KG1 (cell line): ENCODE results near the gene CNDP1.

Source experiments
- DNase-seq: peaks from one replicate; lab custom pipeline; 2025; lab: John Stamatoyannopoulos, UW

The CNDP1 gene

DNA sequence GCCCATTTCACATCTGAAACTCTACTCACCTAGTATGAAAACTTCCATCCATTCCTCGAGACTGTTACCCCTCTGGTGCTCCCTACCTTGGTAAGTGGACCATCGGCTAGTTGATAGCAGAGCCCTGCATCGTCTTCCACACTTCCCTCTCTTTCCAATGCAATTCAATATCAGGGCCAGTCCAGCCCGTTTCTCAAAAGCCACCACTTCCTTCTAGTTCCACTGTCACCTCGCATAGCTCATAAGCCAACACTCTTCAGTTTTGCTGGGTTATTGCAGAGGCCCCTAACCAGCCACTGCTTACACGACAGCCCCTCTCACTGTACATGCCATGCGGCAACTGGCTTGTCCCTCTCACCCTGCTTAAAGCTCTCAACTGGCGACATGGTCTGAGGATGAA is 53.1 kb downstream of the CNDP1 start:
- no peak for DNase-seq

DNA sequence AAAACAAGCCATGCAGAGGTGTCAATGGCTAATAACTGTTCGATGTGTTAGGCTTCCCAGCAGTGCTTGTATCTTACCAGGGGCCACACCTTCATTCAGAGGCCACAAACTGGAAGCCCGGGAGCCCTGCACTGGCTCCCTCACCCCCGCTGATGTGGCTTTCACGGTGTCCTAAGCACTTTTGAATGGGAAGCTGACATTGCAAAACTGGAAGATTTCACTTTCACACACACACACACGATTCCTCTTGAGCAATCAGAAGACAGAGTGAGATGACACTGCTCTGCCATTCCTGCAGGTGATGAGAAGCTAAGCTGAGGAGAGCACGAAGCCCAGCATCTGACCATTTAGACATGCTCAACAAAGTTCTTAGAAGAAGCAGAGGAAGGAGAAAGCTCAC is 54.7 kb downstream of the CNDP1 start:
- no peak for DNase-seq

DNA sequence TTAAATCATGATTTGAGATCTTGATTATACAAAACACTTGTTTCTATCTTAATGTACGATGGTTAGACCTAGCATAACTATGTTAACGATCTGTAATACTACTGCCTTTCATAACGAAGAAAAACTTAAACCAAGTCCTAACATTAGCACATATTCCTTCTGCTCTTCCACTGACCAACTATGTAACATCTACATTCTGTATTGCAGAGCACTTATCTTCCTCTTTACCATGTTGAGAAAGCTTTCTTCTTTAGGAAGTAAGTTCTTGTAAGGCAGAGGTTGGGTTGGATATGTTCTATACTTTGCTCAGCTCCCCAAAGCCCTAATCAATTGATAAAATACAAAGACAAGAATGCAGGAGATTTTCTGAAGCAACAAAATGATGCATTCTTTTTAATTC is 55.5 kb downstream of the CNDP1 start:
- DNase-seq, result no peak

DNA sequence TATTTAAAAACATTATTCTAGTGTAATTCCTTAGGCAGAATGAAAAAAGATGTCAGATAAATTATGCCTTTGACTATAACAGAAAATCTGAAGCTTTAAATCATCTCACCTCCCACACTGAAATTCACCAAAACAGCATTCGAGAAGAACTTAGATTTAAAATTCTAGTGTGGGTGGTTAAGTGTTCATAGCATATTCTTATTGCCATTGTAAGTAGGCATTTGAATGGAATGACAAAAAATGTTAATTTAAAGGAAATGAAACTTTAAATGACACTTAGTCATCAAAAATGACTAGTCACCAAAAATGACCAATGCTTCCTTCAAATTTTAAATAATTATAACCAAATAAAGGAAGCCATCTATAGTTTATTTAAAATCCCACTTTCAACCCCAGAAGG is 56.4 kb downstream of the CNDP1 start:
- no peak for DNase-seq

DNA sequence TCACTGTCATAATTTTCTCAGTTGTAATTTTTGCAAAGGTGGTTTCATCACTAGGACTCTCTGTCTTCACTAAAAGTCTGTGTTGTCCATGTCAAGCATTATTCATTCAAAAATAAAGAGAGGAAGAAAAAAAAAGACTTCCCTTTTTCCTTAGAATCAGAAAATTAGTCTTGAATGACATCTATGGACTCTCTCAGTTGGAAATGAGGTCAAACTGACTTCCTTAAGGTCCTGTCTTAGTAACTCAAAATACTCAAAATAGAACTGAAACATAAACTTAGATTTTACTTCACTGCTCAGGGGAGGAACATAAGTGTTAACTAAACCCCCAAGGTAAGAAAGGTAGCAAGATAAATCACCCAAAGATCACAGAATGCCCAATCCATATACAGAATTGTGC is 61.1 kb downstream of the CNDP1 start:
- DNase-seq, result no peak

DNA sequence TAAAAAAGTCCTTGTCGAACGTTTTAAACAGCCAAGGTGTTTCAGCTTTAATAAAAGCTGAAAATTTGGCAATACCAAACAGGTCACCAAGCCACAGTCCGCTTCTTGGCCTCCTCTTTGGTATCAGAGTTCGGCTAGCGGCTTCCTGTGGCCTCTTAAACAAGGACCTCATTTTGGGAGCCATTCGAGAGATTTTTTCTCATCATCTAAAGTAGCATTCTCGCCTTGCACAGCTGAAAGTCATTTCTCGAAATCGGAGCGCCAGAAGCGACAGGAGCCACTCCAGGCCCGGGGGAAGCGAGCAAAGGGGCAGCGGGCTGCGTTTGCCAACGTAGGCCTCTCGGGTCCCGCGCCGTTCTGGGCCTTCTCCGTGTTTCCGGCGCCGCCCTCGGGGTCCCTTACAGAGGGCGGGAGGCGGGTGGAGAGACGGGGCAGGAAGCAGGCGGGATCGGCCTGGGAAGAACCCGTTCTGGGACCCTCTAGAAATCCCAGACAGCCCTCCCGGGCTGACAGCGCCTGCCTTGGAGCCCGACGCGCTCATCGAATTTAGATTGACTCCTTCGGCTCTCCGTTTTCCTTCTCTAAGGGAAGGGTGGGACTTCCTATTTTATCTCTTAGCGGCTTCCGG is 62.8 kb downstream of the CNDP1 start:
- peak; percentile 39 for DNase-seq

DNA sequence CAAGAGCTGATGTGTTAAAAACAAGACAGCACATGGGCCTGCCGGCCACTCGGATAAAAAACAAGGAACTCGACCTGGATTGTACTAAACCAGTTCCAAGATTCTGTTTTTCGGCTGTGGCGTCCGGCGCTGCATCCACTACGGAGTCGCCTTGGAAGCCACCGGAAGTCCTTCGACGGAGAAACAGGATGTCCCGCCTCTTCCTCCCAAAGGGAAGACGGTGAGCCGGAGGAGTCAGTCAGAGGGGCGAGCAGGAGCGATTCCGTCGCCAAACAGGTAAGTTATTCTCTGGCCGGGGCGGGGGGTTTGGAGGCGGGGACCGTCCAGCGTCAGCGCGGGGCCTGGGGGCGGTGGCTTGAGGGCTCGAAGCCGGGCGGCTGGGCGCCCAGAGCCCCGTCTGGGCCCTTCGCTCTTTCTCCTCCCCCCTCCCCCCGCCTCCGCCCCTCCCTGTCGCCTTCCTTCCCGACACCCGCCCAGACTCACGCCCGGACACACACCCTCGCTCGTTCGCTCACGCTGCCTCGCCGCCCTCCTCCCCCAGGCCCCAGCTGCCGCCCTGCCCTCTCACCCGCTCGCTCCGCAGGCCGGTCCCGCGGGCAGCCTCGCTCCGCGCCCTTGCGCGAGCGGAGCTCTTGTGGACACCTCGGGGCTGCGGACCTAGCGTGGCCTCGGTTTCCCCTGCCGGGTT is 63.5 kb downstream of the CNDP1 start, which contains the start of gene ZNF407:
Gene ZNF407 (plus strand): TSS at position 209 of the 688 bp plus-strand sequence. CDS start 33,150 bp downstream, outside the sequence.
- peak; percentile 87 for DNase-seq

DNA sequence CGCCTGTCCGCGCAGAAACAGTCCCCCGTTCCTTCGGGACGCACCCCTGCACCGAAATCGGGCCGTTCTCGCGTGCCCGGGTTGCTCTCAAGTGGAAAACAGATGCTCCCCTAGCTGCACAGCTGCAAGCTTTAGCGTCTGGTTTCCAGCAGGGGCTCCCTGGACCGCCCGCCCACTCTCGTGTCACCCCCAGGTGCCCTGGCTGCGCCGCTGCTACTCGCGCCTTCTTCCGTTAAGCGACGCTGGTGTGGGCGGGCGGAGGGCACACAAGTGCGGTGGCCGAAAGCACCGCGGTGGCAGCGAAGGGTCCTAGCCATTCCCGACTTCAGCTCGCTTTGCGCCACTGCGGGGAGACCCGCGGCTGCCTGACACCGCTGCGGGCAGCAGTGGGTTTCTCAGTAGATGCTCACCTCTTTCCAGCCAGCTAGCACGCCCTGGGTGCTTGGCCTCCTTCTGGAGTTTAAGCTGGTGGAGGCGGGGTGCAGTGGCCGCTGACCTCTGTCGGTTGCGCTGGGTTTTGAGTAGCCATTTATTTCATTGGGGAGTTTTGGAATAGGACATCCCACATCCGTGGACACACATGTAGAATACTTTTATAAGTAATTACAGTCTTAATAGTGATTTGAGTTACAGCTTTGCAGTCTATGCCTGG is 64.2 kb downstream of the CNDP1 start:
- peak; percentile 62 for DNase-seq

DNA sequence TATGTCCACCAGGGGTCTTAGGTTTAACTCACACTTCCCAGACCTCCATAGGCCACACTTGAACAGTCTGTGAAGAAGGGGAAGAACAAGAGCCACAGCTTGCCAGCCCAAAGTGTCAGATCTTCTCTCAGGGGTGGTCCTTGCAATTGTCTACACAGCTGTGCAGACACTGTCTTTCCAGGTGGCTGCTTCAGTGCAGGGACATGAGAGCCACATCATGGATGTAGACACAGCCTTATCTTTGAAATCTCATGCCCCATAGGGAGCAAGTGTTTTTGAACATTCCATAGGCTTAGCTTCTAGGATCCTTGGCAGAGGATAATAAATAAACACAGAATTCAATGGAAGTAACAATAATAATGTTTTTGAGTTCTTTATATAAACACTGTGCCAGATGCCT is 70.1 kb downstream of the CNDP1 start:
- no peak for DNase-seq

DNA sequence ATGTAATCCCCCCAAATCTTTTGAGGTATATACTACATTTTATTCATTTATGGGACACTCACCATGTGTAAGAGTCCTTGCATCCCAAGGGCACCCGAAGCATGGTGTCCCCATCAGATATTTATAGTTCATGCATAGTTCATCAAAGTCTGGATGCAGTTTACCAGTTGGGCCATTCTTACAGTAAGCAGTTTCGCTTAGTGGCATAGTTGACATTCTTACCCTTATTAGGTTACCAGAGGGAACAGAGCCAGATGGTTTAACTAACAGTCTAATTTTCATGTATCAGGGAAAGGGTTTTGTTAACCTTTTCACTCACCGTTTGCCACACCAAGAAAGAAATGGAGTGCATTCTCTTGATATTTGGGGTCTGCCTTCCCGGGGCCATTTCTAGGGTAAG is 70.5 kb downstream of the CNDP1 start:
- no peak for DNase-seq

DNA sequence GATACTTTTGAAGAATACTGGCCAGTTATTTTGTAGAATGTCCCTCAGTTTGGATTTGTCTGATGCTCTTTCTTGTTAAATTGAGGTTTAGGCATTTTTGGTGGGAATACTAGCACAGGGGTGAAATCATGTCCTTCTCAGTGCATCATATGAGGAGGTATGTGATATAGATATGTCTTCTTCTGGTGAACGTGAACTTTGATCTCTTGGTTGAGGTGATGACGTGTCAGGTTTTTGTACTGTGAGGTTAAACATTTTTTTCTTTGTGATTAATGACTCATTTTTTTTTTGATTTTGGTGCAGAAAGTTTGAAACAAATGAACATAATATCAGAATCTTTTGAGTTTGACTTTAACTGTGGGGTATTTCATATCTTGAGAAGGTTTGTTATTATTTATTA is 74.4 kb downstream of the CNDP1 start:
- no peak for DNase-seq

DNA sequence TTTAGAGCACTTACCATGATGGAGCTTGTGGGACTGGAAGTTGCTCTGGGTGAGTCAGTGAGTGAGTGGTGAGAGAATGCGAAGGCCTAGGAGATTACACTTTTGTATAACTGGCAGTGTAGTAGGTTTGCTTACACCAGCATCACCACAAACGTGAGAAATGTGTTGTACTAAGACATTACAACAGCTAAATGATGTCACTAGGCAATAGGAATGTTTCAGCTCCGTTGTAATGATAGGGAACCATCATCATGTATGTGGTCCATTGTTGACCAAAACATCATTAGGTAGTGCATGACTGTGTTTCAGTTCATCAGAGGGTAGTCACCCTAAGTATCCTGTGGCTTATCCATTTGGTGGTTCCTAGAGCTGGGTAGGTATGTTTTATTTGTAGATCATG is 75.2 kb downstream of the CNDP1 start:
- DNase-seq, result no peak

DNA sequence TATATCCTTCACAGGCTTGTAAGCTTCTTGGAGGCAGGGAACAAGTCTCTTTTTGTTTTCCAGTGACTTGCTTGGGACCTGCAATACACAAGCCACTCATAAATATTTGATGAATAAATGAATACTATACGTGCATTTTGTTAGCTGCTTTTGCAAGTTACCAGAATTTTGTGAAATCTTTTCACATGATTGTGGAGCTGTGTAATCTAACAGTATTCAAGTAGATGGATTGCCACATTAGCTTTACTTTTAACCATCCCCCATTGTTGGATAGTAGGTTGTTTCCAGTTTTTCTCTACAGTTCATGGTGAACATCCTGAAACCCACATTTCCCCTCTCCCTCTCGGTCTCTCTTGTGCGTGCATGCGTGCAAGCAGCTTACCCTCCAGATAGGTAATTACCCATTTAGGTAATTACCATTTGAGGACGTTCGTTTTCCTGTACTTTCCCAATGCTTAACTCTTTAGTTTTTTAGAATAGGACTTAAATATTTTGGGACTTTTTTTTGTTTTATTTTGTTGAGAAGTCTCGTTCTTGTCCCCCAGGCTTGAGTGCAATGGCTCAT is 75.8 kb downstream of the CNDP1 start:
- DNase-seq, result no peak

DNA sequence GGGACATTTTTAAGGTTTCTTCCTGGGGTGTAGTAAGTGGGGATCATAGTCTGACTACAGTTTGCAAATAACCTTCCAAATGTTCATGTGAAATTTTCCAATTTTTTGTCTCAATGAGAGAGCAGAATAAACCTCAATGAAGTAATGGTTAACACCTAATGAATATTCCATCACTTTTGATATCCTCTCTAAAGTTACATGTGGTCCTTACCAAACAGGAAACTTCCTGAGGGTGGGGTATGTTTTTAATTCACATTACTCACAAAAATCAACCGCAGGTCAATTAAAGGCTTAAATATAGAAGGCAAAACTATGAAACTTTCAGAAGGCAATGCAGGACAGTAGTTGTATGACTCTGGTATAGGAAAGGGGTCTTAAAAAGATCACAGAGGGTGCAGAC is 76.6 kb downstream of the CNDP1 start:
- DNase-seq, result no peak

DNA sequence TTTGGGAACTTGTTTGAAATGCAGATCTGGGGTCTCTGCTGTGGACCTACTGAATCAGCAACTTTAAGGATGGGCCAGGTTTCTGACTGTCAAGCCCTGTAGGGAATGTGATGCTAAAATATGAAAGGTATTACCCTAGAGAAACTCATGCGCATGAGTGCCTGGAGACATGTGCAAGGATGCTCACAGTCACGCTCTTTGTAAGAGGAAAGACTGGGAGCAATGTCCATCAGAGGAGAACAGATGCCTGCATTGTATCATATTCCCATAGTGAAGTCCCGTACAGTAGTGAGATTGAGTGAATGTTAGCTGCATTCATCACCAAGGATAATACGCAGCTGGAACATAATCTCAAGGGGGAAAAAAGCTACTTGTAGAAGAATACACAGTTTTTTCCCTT is 77.5 kb downstream of the CNDP1 start:
- DNase-seq, result no peak

DNA sequence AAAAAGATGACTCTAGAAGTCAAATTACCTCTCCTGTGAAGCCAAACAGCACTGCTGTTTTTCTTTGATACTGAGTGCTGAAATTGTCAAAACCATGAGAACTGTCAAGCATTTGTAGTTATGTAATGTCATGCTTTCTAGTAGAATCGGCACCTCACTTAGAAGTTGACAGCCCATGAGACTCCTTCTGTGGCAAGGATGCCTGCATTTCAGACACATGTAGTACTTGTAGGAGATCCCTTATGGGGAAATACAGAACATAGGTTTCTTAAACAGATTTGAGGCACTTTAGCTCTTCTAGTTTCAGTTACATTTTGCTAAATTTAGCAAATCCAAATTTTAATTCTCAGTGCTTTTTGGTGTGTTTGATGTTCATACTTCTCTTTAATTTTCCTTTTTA is 79.1 kb downstream of the CNDP1 start:
- no peak for DNase-seq

DNA sequence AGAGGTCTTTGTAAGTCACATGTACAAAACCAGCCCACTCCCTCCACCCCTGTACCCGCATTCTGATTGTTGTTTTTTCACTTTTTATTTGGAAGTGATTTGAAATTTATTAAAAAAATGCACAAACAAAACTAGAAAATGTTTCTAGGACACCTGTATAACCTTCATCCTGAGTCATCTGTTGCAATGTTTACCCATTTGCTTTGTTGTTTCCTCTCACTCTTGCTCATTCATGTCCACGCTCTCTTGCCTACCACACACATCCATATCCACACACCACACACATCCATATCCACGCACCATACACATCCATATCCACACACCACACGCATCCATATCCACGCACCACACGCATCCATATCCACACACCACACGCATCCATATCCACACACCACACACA is 82.2 kb downstream of the CNDP1 start:
- no peak for DNase-seq

DNA sequence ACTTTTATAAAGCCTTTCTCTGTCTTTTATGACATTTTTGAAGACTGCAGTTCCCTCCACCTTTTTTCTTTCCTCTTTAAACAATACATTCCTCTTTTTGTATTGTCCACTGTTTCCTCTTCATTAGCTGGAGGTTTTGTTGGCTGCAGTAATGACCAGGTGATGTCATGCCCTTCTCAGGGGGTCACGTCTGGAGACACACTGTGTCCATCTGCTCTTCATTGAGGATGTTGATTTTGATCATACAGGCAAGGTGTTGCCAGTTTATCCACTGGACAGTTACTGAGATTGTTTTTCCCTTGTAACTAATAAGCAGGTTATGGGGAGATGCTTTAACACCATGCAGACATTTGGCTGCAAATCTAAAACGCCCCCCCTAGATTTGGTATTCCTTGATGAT is 83.2 kb downstream of the CNDP1 start:
- DNase-seq, result no peak

DNA sequence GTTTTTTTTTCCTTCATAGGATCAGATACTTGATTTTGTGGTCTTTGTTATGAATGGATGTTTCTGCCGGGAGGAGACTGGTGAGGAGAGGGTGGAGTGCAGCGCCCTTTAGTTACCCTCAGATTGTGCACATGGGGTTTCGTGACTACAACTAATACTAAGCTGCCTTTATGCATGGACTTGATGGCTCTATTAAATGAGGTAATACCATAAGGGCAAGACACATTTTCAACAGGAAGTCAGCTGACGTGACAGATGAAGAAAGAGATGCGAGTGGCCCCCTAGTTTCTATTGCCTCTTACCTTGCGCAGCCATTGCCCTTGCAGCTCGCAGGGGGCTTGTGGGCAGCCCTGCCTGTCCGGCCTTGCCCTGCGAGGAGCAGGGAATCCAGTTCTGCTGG is 87.8 kb downstream of the CNDP1 start:
- no peak for DNase-seq

DNA sequence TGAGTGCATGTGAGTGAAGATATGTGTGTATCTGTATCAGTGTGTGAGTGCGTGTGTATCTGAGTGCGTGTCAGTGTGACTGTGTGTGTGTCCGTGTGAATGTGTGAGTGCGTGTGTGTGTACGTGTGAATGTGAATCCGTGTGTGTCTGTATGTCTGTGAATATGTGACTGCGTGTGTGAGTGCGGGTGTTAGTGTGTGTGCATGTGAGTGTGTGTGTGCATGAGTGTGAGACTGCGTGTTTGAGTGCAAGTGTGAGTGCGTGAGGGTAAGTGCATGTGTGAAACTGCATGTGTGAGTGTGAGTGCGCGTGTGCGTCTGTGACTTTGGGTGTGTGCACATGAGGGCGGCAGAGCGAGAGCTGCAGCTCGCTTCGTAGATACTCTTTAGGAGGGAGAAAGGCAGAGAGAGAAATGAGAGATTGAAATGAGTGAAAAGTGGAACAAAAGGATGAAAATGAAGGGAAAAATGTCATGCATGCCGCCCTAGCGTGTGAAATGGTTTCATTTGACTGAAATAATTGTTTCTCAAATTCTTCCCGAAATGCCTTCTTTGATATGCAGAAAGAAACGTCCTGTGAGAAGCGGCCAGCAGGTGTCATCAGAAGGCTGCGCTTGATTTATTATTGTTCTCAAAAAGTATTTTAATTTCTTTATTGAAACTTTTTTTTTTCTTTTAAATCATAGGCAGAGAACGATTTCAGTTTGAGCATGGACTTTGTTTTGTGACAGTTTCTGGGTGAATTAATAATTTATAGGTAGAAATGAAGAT is 88.9 kb downstream of the CNDP1 start:
- no peak for DNase-seq

DNA sequence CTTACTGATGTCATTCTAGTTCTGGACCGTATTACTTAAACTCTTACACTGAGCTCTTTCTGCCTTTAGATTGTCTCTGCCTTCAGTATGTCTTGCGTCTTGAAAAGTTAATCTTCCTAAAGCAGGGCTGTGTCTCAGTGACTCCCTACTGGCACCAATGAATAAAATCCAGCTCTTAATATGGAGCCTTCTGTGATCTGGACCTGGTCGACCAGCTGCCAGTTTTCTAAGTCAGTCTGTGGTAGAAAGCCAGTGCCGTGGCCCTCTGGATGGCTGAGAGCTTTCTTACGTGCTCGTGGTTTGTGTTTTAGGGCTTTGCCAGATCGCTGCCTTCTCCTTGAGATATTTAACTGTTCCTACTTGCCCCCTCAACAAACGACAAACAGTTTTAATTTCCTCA is 90.2 kb downstream of the CNDP1 start:
- DNase-seq, result no peak

DNA sequence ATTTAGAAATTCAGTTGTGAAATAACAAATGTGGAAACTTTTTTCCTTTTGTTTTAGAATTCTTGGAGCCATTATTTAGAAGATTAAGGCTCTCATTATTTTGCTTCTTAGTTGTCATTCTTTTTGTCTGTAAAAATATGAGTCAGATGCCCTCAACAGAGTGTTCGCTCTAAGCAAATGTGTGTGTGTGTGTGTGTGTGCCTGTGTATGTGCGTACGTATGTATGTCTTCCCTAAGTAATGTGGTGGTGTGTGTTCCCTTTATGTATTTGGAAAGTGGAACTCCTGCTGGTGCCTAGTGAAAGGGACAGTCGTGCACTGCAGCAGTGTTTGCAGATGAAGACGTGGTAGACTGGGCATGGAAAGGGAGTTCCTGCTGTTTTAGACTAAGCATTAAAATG is 90.9 kb downstream of the CNDP1 start:
- no peak for DNase-seq
